ENCODE data around the gene TMEM215.

DNA sequence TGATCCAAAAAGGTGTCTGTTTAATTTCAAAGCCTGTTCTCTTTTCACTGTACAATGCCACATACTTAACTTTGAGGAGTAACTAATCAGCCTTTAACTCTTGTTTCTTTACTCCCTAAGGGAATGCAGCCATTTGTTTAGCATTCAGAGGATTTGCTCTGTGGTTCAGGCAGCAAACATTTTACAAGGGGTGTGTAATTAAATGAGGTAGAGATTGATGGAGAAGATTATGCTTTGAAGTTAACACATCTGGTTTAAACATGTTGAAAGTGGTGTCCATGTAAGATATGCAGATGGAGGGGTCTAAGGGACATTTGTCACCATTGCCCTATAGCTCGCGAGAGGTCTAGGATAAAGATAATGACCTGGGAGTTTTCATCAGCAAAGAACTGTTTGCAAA is 41.9 kb downstream of the TMEM215 start:
- TF ChIP-seq, protein P1, sequence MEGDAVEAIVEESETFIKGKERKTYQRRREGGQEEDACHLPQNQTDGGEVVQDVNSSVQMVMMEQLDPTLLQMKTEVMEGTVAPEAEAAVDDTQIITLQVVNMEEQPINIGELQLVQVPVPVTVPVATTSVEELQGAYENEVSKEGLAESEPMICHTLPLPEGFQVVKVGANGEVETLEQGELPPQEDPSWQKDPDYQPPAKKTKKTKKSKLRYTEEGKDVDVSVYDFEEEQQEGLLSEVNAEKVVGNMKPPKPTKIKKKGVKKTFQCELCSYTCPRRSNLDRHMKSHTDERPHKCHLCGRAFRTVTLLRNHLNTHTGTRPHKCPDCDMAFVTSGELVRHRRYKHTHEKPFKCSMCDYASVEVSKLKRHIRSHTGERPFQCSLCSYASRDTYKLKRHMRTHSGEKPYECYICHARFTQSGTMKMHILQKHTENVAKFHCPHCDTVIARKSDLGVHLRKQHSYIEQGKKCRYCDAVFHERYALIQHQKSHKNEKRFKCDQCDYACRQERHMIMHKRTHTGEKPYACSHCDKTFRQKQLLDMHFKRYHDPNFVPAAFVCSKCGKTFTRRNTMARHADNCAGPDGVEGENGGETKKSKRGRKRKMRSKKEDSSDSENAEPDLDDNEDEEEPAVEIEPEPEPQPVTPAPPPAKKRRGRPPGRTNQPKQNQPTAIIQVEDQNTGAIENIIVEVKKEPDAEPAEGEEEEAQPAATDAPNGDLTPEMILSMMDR (IDR thresholded peaks at IDR 0.05) = no peak
- TF ChIP-seq EP300 (IDR thresholded peaks at IDR 0.05) (no peak), POLR2AphosphoS5 (IDR thresholded peaks at IDR 0.05) (no peak), POLR2A (IDR thresholded peaks at IDR 0.05) (no peak)
